GM04504 (cell line): ENCODE data around the gene HTR2A.
A peak's percentile ranks its signal among the peaks of the same experiment; 100 is the strongest.

ENCODE experiments used
- DNase-seq: peaks from one replicate; pipeline ENCODE4 v3.0.0-alpha.2; 2012; ENCODE audit warnings: low read depth

Gene HTR2A

GRCh38 chr13:46868091-46868490, 28.8 kb downstream of the HTR2A start:
- no peak for DNase-seq

GRCh38 chr13:46866150-46866549, 30.7 kb downstream of the HTR2A start:
- peak; percentile 17 for DNase-seq

DNA sequence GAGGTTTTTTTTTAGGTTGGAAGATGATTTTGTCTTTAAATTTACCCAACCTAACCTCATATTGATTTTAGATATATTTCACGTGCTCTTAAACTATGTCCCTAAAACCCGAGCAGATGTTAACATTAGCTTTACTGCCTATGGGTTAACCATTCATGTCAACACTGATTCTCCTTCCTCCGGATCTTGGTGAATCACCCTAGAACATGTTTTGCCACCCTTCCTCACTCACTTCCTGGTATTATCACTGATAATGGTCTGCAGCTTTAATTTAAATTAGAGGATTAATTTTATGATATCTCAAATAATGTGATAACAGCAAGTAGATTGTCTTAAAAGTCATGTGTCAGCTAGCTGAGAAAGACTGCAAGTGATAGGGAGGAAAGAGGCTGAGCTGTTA, 31.9 kb downstream of the HTR2A start:
- no peak for DNase-seq

DNA sequence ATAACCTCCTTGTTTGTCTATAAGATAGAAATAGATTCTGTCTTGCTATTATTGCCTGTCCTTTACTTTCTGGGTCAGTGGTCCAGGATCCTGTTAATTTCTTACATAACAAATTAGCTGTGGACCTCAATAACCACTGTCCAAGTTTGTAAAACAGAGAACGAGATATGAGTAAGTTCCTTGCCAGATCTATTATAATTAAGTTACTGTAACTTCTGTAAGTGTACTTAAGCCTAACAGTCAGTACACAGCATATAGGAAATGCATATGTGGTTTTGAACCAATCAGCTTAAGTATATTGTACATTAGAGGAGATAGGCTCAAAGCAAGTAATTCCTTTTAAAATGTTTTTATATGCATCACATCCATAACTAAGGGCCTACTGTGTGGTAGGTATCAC, 34.9 kb downstream of the HTR2A start:
- no peak for DNase-seq

GRCh38 chr13:46860722-46861121, 36.1 kb downstream of the HTR2A start:
- no peak for DNase-seq

DNA sequence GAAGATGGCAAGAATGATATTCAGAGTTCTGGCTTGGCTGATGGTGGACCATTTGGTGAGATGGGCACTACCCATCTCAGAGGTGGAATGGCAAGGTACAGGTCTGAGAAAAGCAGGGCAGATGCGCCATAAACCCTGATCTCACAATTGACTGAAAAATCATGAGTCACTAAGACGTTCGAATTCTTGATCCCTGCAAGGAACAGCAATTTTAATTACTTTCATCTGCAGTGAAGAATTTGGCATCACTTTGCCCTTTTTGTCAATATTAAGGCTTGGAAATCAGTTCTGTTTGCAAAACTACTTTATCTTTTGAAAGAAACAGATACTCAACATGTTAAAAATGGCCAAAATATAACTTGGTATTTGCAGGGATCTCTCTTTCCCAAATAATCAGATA, 38.1 kb downstream of the HTR2A start:
- DNase-seq: no peak

GRCh38 chr13:46858163-46858562, 38.7 kb downstream of the HTR2A start:
- no peak for DNase-seq

DNA sequence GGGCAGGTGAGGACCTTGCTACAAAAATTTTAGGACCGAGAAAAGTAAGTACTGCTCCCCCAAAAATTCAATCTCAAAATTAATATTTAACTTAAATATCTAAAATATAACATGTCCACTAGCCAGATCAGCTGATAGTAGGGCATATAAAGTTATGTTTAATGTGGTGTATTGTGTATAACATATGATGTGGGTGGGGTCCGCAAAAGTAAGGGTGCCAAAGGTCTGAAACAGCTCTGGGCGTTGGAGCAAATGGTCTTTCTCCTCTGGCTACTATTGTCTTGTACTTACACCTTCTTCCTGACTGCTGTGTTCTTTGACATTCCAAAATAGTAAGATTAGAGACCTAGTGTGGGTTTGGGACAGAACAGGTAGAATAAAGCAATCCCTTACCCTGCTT, 41.2 kb downstream of the HTR2A start:
- DNase-seq: no peak

DNA sequence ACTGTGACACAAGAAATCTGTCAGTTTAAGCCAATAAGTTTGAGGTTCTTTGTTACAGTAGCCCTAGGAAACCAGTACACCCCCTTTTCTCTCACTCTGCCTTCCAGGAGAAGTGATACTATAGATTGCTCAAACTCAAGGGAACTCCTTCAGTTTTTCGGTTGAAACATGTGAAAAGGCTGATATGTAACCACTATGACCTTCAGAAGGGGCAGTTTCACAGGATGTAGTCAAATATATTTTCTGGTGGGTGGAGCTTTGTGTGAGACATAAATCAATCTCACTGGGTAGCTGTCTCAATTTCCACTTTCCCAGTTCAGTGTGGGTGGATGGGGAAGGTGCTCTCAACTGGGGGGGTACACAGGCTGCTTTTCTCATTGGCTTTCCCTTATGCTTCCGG, 41.7 kb downstream of the HTR2A start:
- DNase-seq: no peak

- no peak for DNase-seq
Measured at GRCh38 chr13:46852168-46852567, 44.7 kb downstream of the HTR2A start.

DNA sequence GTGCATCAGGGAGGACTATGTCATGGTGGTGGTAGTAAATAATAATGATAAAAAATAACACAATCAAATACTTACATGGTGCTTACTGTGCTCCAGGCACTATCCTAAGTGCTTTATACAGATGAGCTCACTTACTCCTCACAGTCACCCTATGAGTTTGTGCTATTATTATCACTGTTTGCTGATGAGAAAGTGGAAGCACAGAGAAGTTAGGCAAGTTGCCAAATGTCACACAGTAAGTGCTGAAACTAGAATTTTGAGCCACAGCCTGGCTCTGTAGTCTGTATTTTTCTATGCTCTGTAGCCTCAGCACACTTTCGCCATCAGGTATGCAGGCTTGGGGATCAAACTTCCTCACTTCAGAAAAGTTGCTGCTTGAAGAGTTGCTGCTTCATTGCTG, 46.6 kb downstream of the HTR2A start:
- no peak for DNase-seq

DNA sequence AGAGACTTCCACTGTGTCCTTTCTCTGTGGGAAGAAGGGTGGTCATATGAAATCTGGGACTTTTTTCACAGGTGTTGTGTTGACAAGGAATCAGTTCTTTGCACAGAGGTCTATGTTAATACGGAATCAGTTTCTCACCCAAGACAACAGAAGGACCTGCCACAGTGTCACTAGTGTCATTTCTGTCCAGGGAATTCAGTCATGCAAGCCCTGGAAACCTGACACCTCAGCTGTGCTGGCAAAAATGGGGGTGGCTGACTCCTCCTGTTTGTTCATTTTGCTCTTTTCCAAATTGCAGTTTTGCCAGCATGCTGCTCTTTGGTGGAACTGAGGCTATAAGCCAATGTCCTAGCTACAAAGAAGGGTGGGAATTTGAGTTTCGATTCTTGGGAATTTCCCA, 50.1 kb downstream of the HTR2A start:
- DNase-seq: no peak

- DNase-seq: no peak
Measured at GRCh38 chr13:46845146-46845545, 51.7 kb downstream of the HTR2A start.

DNA sequence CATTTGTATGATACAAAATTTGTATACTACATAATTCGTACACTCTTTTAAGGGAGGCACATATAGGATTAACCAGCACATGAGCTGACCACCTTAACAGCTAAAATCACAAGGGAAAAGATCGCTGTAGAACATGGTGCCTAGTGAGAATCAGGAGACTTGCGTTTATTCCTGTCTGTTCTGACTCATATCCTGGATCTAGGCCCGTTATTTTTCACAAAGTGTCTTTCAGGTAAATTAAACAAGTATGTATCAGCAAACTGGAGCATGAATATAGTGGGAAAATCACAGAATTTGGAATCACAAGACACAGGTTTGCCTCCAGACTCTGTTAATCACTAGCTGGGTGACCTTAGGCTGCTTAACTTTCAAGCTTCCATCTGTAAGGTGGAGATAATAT, 52.4 kb downstream of the HTR2A start:
- no peak for DNase-seq

DNA sequence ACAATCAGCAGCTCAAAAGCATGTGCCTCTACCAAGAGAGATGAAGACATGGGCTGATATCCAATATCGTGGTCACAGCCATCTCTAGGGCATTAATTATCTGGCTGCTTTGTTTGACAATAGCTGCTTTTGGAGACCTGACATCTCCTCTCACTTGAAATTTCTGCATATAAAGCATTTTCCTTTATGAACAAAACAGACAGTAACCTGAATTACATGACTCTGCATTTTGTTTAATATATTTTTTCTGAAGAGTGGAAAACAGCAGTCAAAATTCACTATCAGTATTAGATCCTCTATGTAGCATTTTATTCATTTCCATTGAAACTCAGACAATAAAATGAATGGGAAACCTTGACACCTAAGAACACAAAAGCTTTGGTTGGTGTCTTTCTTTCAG, 57.5 kb downstream of the HTR2A start:
- no peak for DNase-seq

DNA sequence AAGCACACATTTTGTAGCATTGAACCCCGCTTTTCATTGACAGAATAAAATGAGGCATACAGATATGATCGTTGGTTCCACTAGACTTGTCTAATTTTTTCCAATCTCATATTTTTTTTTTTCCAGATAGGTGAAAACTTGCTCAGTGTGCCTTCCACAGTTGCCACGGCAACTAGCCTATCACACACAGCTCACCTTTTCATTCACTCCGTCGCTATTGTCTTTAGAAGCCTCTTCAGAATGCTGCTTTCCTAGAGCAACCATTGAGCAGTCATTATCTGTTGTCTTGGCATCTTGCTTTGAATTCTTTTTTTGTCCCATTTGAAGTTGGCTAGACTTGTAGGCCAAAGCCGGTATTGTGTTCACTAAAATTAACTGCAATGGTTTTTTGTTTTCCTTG, 62.2 kb downstream of the HTR2A start:
- DNase-seq: no peak

GRCh38 chr13:46831588-46832194, 65.2 kb downstream of the HTR2A start:
- peak; percentile 15 for DNase-seq

DNA sequence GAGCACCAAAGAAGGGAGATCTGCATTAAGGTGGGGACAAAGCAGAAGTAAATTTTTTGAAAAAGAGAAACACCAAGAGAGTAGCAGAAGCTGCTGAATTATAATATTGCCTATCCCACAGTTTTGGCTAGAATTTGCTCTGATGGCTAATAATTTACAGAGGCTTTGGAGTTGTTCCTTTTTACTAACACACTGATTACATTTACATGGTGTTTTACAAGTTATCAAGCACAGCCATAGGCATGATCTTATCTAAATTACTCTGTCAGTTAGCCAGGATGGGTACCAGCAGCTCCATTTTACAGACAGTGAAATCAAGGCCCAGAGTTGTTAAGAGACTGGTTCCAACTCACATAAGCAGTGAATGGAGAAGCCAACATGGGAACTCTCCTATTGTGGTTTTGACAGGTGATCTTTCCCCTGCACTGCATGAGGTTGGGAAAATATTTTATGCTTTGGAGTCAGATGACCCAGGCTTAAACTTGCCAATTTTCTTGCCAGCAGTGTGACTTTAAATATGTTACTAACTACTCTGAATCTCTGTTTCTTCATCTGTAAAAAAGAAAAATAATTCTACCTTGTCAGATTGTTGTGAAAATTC, 66.3 kb downstream of the HTR2A start:
- no peak for DNase-seq

GRCh38 chr13:46822551-46822950, 74.3 kb downstream of the HTR2A start:
- DNase-seq: no peak

DNA sequence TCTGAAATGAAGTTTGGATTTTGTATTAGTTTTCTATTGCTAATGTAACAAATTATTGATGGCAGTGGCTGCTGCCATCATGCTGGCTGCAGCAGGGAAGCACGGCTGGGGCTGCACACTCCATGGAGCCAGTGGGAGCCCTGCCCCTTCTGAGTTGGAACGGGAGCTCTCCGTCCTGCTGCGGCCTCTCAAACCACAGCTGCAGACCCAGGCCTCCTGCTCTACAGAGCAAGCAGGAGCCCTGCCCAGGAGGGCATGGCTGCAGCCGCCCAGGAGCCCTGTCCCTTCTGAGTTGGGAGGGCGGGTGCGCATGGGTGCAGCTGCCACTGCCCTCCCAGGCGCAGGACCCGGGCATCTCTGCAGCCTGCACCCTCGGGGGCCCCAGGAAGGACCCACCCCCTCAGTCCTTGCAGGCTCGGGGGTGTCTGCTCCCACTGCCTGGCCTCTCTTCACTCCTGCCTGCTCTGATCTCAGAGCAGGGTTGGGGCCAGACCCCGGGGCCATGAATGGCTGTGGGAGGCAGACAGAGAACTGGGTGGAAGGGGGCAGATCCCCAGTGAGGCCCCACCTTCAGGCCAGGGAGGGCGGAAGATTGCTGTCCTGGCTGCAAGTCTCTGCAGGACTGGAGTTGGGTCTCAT, 78.9 kb downstream of the HTR2A start:
- DNase-seq: no peak

DNA sequence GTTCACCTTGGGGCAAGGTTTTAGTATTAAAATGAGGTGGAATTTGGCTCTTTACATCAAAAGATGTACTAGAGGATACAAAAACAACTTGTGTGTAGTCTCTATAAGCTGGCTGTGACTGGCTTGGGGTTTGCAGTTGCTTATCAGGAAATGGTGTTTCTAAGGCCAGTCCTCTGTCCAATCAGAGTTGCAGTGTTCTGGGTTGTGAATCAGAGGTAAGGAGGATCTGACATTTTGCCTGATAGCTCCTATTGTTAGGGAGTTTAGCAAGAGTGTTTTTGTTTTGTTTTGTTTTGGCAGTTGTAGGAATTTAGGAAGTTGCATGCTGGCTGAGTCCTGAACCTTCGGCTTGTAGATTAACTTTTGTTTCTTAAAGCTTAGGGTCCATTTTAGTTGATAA, 79.8 kb downstream of the HTR2A start:
- DNase-seq: no peak

- no peak for DNase-seq
Measured at GRCh38 chr13:46816371-46816770, 80.5 kb downstream of the HTR2A start.

GRCh38 chr13:46812301-46812797, 84.5 kb downstream of the HTR2A start:
- DNase-seq: no peak

DNA sequence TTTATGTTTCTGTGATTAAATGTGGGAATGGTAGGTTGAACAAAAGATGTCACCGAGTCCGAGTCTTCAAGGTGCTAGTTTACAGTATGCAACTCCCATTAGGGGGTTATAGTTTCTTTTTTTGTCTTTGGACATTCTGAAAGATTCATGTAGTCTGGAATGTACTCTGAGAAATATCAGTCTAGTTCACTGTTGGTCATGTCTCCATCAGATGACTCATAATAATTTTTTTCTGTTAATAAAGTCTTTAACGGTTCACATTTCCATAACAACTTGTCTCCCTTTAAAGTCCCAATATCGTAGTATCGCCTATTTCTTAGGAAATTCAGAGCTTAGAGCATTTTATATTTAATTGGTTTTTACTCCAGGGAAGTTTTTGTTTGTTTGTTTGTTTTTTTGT, 86.4 kb downstream of the HTR2A start:
- DNase-seq: no peak
